A549 (cell line): Measurements from ENCODE around the gene DNPEP. TPM values are rescaled to one million over a fixed set of nuclear protein-coding genes. Genes with fewer than 3 reads are reported as not detected.

Experiments used
- ATAC-seq, 2 experiments: fragments of 200-7000 bp in 1 of 2; fragments of >200 bp in 1 of 2; cut with Nextera tagmentation in 1 of 2; cut with Tn5 transposase in 1 of 2; 3 replicates each; pipeline versions ENCODE4 v1.8.0 to v1.9.1; 2018 to 2020; ENCODE audit warnings: mild to moderate bottlenecking in 1 of 2, moderate library complexity in 1 of 2
- CTCF ChIA-PET: fragments of 300-600 bp; sonication (Branson Sonifier 250); formaldehyde crosslinking; extraction: SDS; loops from one replicate; lab custom pipeline; 2021; ENCODE audit warnings: antibody characterized with exemption, inconsistent platforms; lab: Yijun Ruan, JAX
- POLR2A ChIA-PET: fragments of 350-600 bp; formaldehyde crosslinking; extraction: SDS; loops from one replicate; lab custom pipeline; 2021; ENCODE audit warnings: antibody characterized with exemption, inconsistent platforms; lab: Yijun Ruan, JAX
- DNase-seq, 2 experiments: peaks; one replicate each; pipeline versions ENCODE4 v3.0.0 to v3.0.0-alpha.2; 2011 to 2016; ENCODE audit warnings: low read depth in 1 of 2, low spot score in 1 of 2
- FAIRE-seq: peaks from 2 replicates; lab custom pipeline; 2011; peaks lifted over from hg19 to GRCh38; lab: Jason Lieb, UNC
- H3K27ac ChIP-seq, 2 experiments: fragments of >200 bp; sonication (Bioruptor Twin); formaldehyde crosslinking; 3 replicates each; pipeline ENCODE4 v1.5.1; 2016 to 2017
- H3K4me1 ChIP-seq: fragments of >200 bp; sonication (Bioruptor Twin); formaldehyde crosslinking; 3 replicates; pipeline ENCODE4 v1.6.1; 2016
- H3K4me2 ChIP-seq: fragments of >200 bp; sonication (Bioruptor Twin); formaldehyde crosslinking; 3 replicates; pipeline ENCODE4 v1.6.1; 2016
- H3K4me3 ChIP-seq: fragments of >200 bp; sonication (Bioruptor Twin); formaldehyde crosslinking; 3 replicates; pipeline ENCODE4 v1.5.1; 2016
- H3K9me3 ChIP-seq: fragments of >200 bp; sonication (Bioruptor Twin); formaldehyde crosslinking; 3 replicates; pipeline ENCODE4 v1.6.1; 2016
- ATOH8 ChIP-seq: fragments of 250-450 bp; sonication (Bioruptor Pico); IDR thresholded peaks from 2 replicates; pipeline ENCODE4 v1.5.0; 2020; ENCODE audit warnings: low read depth, mild to moderate bottlenecking, moderate library complexity
- CBX2 ChIP-seq: fragments of 200-600 bp; sonication (generic); IDR thresholded peaks from 2 replicates; pipeline ENCODE4 v1.6.1; 2016; ENCODE audit warnings: low read depth, mild to moderate bottlenecking, borderline replicate concordance
- CHD2 ChIP-seq: fragments of 150-350 bp; IDR thresholded peaks from 2 replicates; pipeline ENCODE4 v1.6.1; 2014; ENCODE audit warnings: low read length; ENCODE audit not compliant: partially characterized antibody
- ELK1 ChIP-seq: fragments of 150-350 bp; IDR thresholded peaks from 2 replicates; pipeline ENCODE4 v1.6.1; 2014; ENCODE audit warnings: low read depth, mild to moderate bottlenecking, low read length
- ESRRA ChIP-seq: fragments of 150-350 bp; IDR thresholded peaks from 2 replicates; pipeline ENCODE4 v1.6.1; 2014; ENCODE audit warnings: mild to moderate bottlenecking, low read length, borderline replicate concordance
- FOSB ChIP-seq: fragments of 250-450 bp; sonication (Bioruptor Pico); IDR thresholded peaks from 2 replicates; pipeline ENCODE4 v1.5.0; 2020; ENCODE audit warnings: mild to moderate bottlenecking, moderate library complexity
- FOSL2 ChIP-seq, 2 experiments: fragments of 450-650 bp in 1 of 2; fragments of >200 bp in 1 of 2; sonication (Bioruptor Twin) in 1 of 2; formaldehyde crosslinking; IDR thresholded peaks; 2 replicates each; pipeline versions ENCODE4 v1.5.0 to v1.6.1; 2016 to 2020; ENCODE audit warnings: mild to moderate bottlenecking in 1 of 2, moderate library complexity in 1 of 2
- HDAC2 ChIP-seq: fragments of 200-600 bp; sonication (generic); IDR thresholded peaks from 2 replicates; pipeline ENCODE4 v1.6.1; 2016
- HOXB5 ChIP-seq: fragments of 250-450 bp; sonication (Bioruptor Pico); IDR thresholded peaks from 2 replicates; pipeline ENCODE4 v1.5.0; 2020; ENCODE audit warnings: mild to moderate bottlenecking, moderate library complexity
- MAFK ChIP-seq: fragments of 450-650 bp; IDR thresholded peaks from 2 replicates; pipeline ENCODE4 v1.6.1; 2014; ENCODE audit not compliant: partially characterized antibody
- MAZ ChIP-seq: fragments of 150-350 bp; IDR thresholded peaks from 2 replicates; pipeline ENCODE4 v1.6.1; 2014; ENCODE audit warnings: antibody characterized with exemption, low read depth, low read length, borderline replicate concordance
- MYC ChIP-seq: IDR thresholded peaks from 2 replicates; pipeline ENCODE4 v1.6.1; 2012; ENCODE audit warnings: mild to moderate bottlenecking, inconsistent platforms, low read length, improper control_type of control experiment, borderline replicate concordance
- PHF8 ChIP-seq: fragments of 200-600 bp; sonication (generic); IDR thresholded peaks from 2 replicates; pipeline ENCODE4 v1.6.1; 2016; ENCODE audit warnings: low read depth, mild to moderate bottlenecking, antibody characterized with exemption, moderate library complexity, borderline replicate concordance
- POLR2A ChIP-seq: IDR thresholded peaks from 2 replicates; pipeline ENCODE4 v1.6.1; 2012; ENCODE audit warnings: mild to moderate bottlenecking, low read length
- RCOR1 ChIP-seq: fragments of 150-350 bp; IDR thresholded peaks from 2 replicates; pipeline ENCODE4 v1.6.1; 2014; ENCODE audit warnings: antibody characterized with exemption, low read length, low read depth
- SREBF2 ChIP-seq: fragments of 450-650 bp; IDR thresholded peaks from 2 replicates; pipeline ENCODE4 v1.6.1; 2014; ENCODE audit warnings: mild to moderate bottlenecking, moderate library complexity
- USF2 ChIP-seq: fragments of 450-650 bp; IDR thresholded peaks from 2 replicates; pipeline ENCODE4 v1.6.1; 2014; ENCODE audit warnings: antibody characterized with exemption
- ZC3H11A ChIP-seq: fragments of 450-650 bp; IDR thresholded peaks from 2 replicates; pipeline ENCODE4 v1.6.1; 2014; ENCODE audit warnings: antibody characterized with exemption, mild to moderate bottlenecking
- WGBS: methylation state at CpG from one replicate; pipeline ENCODE4 v1.1.6; 2017; ENCODE audit errors: missing lambda C conversion rate; 5-methylcytosine and 5-hydroxymethylcytosine counted together
- polyA plus RNA-seq, 4 experiments: library from polyadenylated mRNA; depleted of rRNA in 3 of 4; stranded (reverse); fragments of >200 nt; fragmentation: RNase III in 1 of 4; extraction: RNeasy Plus Mini Kit Qiagen cat#74134 plus additional on column Dnase treatment in 1 of 4; gene quantifications; 2 replicates in 3 of 4; 3 replicates in 1 of 4; pipeline ENCODE4 v1.2.3, GENCODE V29; 2011 to 2017

Gene DNPEP
- polyA plus RNA-seq, 2 of the 4 experiments (the other 2 are of a cell fraction) = 29.0 to 40.9 TPM

- no peak for TF ChIP-seq MAFK
- TF ChIP-seq POLR2A = no peak
- no peak for TF ChIP-seq CHD2
- TF ChIP-seq FOSL2 (IDR thresholded peaks at IDR 0.05) = no peak
- TF ChIP-seq FOSL2 (CRISPR knock-in tag; IDR thresholded peaks at IDR 0.05) = peak; percentile 66
- TF ChIP-seq HOXB5 (CRISPR knock-in tag) = no peak
- TF ChIP-seq RCOR1 = no peak
- TF ChIP-seq ELK1 = no peak
- TF ChIP-seq ATOH8 (CRISPR knock-in tag) = no peak
- H3K27ac ChIP-seq = no peak overlapping the region
- ATAC-seq = peak; percentile 72 to 84
- peak overlapping the region; percentile 29; the same call in 1 of the 3 replicates for H3K4me2 ChIP-seq
- H3K4me1 ChIP-seq = peaks cover 19% of the 10 kb centered on the region
- CTCF ChIA-PET = interaction anchor here (0.7 to 2.5 kb wide), 4 partner anchors 9 to 183 kb away, joined by 3 to 12 read pairs (median 6); partner anchors contain the start of gene PTPRN
- POLR2A ChIA-PET = interaction anchor here (1.7 kb wide), 1 partner anchor 25 kb away, joined by 4 read pairs; the partner anchor contains the start of gene DNPEP
- FAIRE-seq = no peak
- no peak overlapping the region for H3K4me3 ChIP-seq
- H3K9me3 ChIP-seq = no peaks in the 10 kb centered on the region
- DNase-seq = peak in 1 of 2 experiments; percentile 60
- 16% methylated on average over 3 of the region's 3 CpGs for WGBS
Measured at GRCh38 chr2:219362524-219363164, 25.1 kb downstream of the DNPEP start.

- no peaks in the 10 kb centered on the region for H3K9me3 ChIP-seq
- ATAC-seq = no peak
- H3K27ac ChIP-seq = no peak overlapping the region
- ChIA-PET POLR2A (interaction anchor here (1.7 kb wide), 1 partner anchor 26 kb away, joined by 4 read pairs; the partner anchor contains the start of gene DNPEP), CTCF (interaction anchor here (0.7 to 2.5 kb wide), 5 partner anchors 9 to 183 kb away, joined by 3 to 12 read pairs (median 4); partner anchors contain the start of gene PTPRN)
- no peak for DNase-seq
- peaks cover 21% of the 10 kb centered on the region for H3K4me1 ChIP-seq
- H3K4me2 ChIP-seq = peak overlapping the region; percentile 29; the same call in 1 of the 3 replicates
- TF ChIP-seq MYC = no peak
- TF ChIP-seq FOSB = no peak
- no peak for TF ChIP-seq RCOR1
- TF ChIP-seq ESRRA = no peak
- no peak for TF ChIP-seq PHF8
- no peak for TF ChIP-seq CBX2
- TF ChIP-seq ZC3H11A = no peak
- TF ChIP-seq MAZ = no peak
- TF ChIP-seq HDAC2 = no peak
- 84% methylated on average over 5 of the region's 5 CpGs for WGBS
- FAIRE-seq = no peak
- no peak overlapping the region for H3K4me3 ChIP-seq
Measured at GRCh38 chr2:219362072-219362471, 25.6 kb downstream of the DNPEP start.

- no peak for TF ChIP-seq USF2
- TF ChIP-seq SREBF2 = no peak
- TF ChIP-seq, all 56 proteins: peak for 0
- Histone ChIP-seq H3K4me1 (peaks cover 21% of the 10 kb centered on the region), H3K4me3 (peak overlapping the region; percentile 40), H3K4me2 (peak overlapping the region; percentile 95), H3K27ac (peak overlapping the region in 1 of 2 experiments; percentile 19; a peak in 1 of 6 replicates), H3K9me3 (no peaks in the 10 kb centered on the region)
- 24% methylated on average over 52 of the region's 66 CpGs for WGBS
- ChIA-PET CTCF (interaction anchor here (0.6 to 2.0 kb wide), 7 partner anchors 24 to 874 kb away, joined by 3 to 7 read pairs (median 4); no protein-coding TSS in a partner anchor), POLR2A (interaction anchor here (0.8 kb wide), 1 partner anchor 10 kb away, joined by 3 read pairs; no protein-coding TSS in a partner anchor)
- FAIRE-seq = no peak
- ATAC-seq = peak; percentile 58 to 68
- peak in 1 of 2 experiments; percentile 15 for DNase-seq
Measured at GRCh38 chr2:219358170-219359075, 29.3 kb downstream of the DNPEP start.
